Measurements from ENCODE around the gene ADAM12. TPM values are rescaled to one million over a fixed set of nuclear protein-coding genes. Genes with fewer than 3 reads are reported as not detected.

ADAM12 gene
- total and polyA plus RNA-seq, 2 donors (not counting 3 experiments of a cell fraction or from before 2014, with no cell fraction given): 0.22 to 0.33 TPM

DNA sequence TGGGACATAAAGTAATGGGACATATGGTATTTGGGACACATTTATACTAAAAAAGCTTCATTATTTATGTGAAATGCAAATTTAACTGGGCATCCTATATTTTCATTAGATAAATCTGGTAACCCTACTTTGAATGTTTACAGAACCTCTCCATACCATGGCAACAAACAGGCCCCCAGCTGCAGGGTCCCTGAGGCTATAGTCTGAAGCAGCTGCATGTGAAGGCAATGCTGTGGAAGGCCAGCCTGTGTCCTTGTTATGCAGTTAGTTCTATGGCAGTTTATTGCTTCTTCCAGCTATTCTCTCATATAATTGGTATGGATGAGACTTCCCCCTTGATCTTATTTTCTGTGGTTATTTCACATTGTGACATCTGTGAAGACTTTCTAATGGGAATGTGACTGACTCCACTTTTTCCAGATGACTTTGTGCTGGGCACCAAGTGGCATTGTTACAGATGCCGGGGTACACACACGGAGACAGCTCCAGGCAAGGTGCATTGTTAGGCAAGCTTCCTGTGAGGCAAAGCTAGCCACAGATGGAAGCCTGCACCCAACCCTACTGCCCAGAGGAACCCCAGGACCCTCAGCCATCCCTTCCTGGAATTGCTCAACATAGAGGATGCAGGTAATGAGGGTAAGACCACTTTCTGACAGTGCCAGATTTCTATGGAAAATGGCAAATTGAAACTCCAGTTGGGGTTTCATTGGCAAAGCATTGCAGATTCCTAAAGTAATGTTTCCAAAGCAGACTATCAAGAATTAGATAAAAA, 49.5 kb upstream of the ADAM12 start:
- no peak for FAIRE-seq
- Histone ChIP-seq H3K4me3 (replicated peaks in 1 of 3; ENCODE audit: insufficient read depth in 1 of 3, low read depth in 1 of 3, low read length in 3 of 3) (no peak overlapping the region), H3K36me3 (ENCODE audit: control insufficient read depth in 2 of 2, extremely low read depth in 1 of 2, insufficient read depth in 2 of 2, low read length in 2 of 2) (no peaks in the 10 kb centered on the region), H3K9ac (replicated peaks; ENCODE audit: extremely low read depth, insufficient read depth, low read length) (no peak overlapping the region), H3K4me1 (ENCODE audit: control insufficient read depth, extremely low read depth, insufficient read depth, low read length) (no peaks in the 10 kb centered on the region), H3K27me3 (ENCODE audit: control insufficient read depth in 2 of 2, insufficient read depth in 2 of 2, low read length in 2 of 2) (no peaks in the 10 kb centered on the region), H3K4me2 (ENCODE audit: insufficient read depth, low read length) (no peak overlapping the region), H3K9me3 (replicated peaks; ENCODE audit: control insufficient read depth, insufficient read depth, low read length) (no peaks in the 10 kb centered on the region), H2AFZ (ENCODE audit: low read depth, low read length) (no peak overlapping the region), H3K9me1 (replicated peaks; ENCODE audit: control insufficient read depth, extremely low read depth, insufficient read depth, low read length) (no peaks in the 10 kb centered on the region), H4K20me1 (replicated peaks; ENCODE audit: control insufficient read depth, extremely low read depth, insufficient read depth, low read length) (no peaks in the 10 kb centered on the region), H3K27ac (ENCODE audit: insufficient read depth, low read depth, low read length) (no peak overlapping the region), H3K79me2 (ENCODE audit: control insufficient read depth, insufficient read depth, low read length) (no peaks in the 10 kb centered on the region)
- no TSS peak for BruUV-seq (replicated peaks)
- intact Hi-C loops (cut with micrococcal nuclease) (no loop called here), dilution Hi-C loops (cut with MboI; ENCODE audit: extremely low pct_ligation_motif_present, low sequenced_read_pairs) (no loop called here)
- ChIA-PET CTCF (no interaction called here), POLR2A (no interaction called here)
- TF ChIP-seq JUN (IDR thresholded peaks at IDR 0.05; ENCODE audit: borderline replicate concordance, insufficient read depth, insufficient read length, low read depth): no peak
- TF ChIP-seq, protein P1, sequence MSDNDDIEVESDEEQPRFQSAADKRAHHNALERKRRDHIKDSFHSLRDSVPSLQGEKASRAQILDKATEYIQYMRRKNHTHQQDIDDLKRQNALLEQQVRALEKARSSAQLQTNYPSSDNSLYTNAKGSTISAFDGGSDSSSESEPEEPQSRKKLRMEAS (IDR thresholded peaks at IDR 0.05; ENCODE audit: insufficient read depth, insufficient read length): no peak
- no peak for TF ChIP-seq GATA2 (IDR thresholded peaks at IDR 0.05; ENCODE audit: insufficient read depth, insufficient read length, low read depth, low read length)
- no peak for TF ChIP-seq MYC (IDR thresholded peaks at IDR 0.05; ENCODE audit: low read depth, low read length)
- no peak for TF ChIP-seq POLR2A (IDR thresholded peaks at IDR 0.05; ENCODE audit: low read depth, low read length)
- TF ChIP-seq, protein P2, sequence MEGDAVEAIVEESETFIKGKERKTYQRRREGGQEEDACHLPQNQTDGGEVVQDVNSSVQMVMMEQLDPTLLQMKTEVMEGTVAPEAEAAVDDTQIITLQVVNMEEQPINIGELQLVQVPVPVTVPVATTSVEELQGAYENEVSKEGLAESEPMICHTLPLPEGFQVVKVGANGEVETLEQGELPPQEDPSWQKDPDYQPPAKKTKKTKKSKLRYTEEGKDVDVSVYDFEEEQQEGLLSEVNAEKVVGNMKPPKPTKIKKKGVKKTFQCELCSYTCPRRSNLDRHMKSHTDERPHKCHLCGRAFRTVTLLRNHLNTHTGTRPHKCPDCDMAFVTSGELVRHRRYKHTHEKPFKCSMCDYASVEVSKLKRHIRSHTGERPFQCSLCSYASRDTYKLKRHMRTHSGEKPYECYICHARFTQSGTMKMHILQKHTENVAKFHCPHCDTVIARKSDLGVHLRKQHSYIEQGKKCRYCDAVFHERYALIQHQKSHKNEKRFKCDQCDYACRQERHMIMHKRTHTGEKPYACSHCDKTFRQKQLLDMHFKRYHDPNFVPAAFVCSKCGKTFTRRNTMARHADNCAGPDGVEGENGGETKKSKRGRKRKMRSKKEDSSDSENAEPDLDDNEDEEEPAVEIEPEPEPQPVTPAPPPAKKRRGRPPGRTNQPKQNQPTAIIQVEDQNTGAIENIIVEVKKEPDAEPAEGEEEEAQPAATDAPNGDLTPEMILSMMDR (IDR thresholded peaks at IDR 0.05; ENCODE audit: extremely low read depth in 1 of 2, insufficient read depth in 1 of 2, low read depth in 1 of 2, low read length in 2 of 2): no peak
- TF ChIP-seq FOS (IDR thresholded peaks at IDR 0.05; ENCODE audit: borderline replicate concordance, insufficient read depth, low read length): no peak
- TF ChIP-seq EZH2 (IDR thresholded peaks at IDR 0.05; ENCODE audit: borderline replicate concordance, low read depth, low read length, severe bottlenecking): no peak
- no peak for TF ChIP-seq POLR2AphosphoS5 (IDR thresholded peaks at IDR 0.05; ENCODE audit: insufficient read depth, low read depth, low read length)
- no peak for DNase-seq (ENCODE audit: low read depth, low spot score)
